Neural cell (in vitro differentiated cells): ENCODE data around the gene CCP110.

Experiments
- CTCF ChIP-seq: fragments of 450-650 bp; IDR thresholded peaks from 2 replicates; pipeline ENCODE4 v1.5.1; 2014; ENCODE audit warnings: antibody characterized with exemption, mild to moderate bottlenecking, moderate library complexity; ENCODE audit not compliant: poor library complexity, severe bottlenecking
- EZH2 ChIP-seq: fragments of 200-600, 300-800 bp; shearing (Covaris generic), sonication (generic); IDR thresholded peaks from 2 replicates; pipeline ENCODE4 v1.6.1; 2014; ENCODE audit warnings: antibody characterized with exemption, low read length, borderline replicate concordance, mild to moderate bottlenecking; ENCODE audit not compliant: insufficient read depth, poor library complexity, severe bottlenecking

GRCh38 chr16:19523184-19523558 lies 571 bp upstream of the CCP110 start:
- no peak for TF ChIP-seq CTCF
- no peak for TF ChIP-seq EZH2
